Body of pancreas (tissue), 4 donors: ENCODE measurements around the gene AMOTL1.

Experiments used
- CTCF ChIP-seq, 7 experiments: fragments of 450-650 bp in 4 of 7; fragments of 200-600 bp in 3 of 7; sonication (generic) in 3 of 7; IDR thresholded peaks; one replicate each; pipeline ENCODE4 v1.5.1; 2016 to 2019; ENCODE audit warnings: antibody characterized with exemption in 7 of 7
- POLR2A ChIP-seq, 3 donors: fragments of 450-650 bp; IDR thresholded peaks; one replicate each; pipeline ENCODE4 v1.6.1; 2016; ENCODE audit warnings: antibody characterized with exemption in 3 of 3, mild to moderate bottlenecking in 2 of 3

GRCh38 chr11:94922321-94923003 is 154.3 kb downstream of the AMOTL1 start:
- TF ChIP-seq CTCF (IDR thresholded peaks at IDR 0.05) = no peak
- TF ChIP-seq POLR2A (IDR thresholded peaks at IDR 0.05) = no peak
